GM19238 (cell line): ENCODE measurements around the gene RIN1.
"Not testable (repeated sequence)": the region's sequence is repeated elsewhere in the genome, so short reads cannot be mapped to it uniquely, and the experiment has no call there.

Source experiments
- DNase-seq: peaks from one replicate; pipeline ENCODE4 v3.0.0; 2011; ENCODE audit warnings: low spot score; ENCODE audit not compliant: insufficient read length

Gene RIN1

GRCh38 chr11:66334605-66335442 lies 1.4 kb downstream of the RIN1 start:
- DNase-seq: no peak

- DNase-seq: no peak
Measured at GRCh38 chr11:66333896-66334604, 2.2 kb downstream of the RIN1 start.

- DNase-seq: no peak
Measured at GRCh38 chr11:66333220-66333877, 2.9 kb downstream of the RIN1 start.

- DNase-seq: no peak
Measured at GRCh38 chr11:66332371-66333219, 3.6 kb downstream of the RIN1 start.

- no peak for DNase-seq
Measured at GRCh38 chr11:66331542-66332370, 4.5 kb downstream of the RIN1 start.

- no peak for DNase-seq
Measured at GRCh38 chr11:66330931-66331330, 5.3 kb downstream of the RIN1 start.

GRCh38 chr11:66329165-66329673 lies 7.0 kb downstream of the RIN1 start:
- no peak for DNase-seq

GRCh38 chr11:66328302-66329144 lies 7.7 kb downstream of the RIN1 start:
- DNase-seq: peak; percentile 92

- no peak for DNase-seq
Measured at GRCh38 chr11:66328031-66328301, 8.3 kb downstream of the RIN1 start.

GRCh38 chr11:66327171-66328030 lies 8.8 kb downstream of the RIN1 start:
- no peak for DNase-seq

- DNase-seq: no peak
Measured at GRCh38 chr11:66326261-66327111, 9.7 kb downstream of the RIN1 start.

- DNase-seq: no peak
Measured at GRCh38 chr11:66325263-66325671, 11.0 kb downstream of the RIN1 start.

- DNase-seq: no peak
Measured at GRCh38 chr11:66324664-66325063, 11.6 kb downstream of the RIN1 start.

GRCh38 chr11:66323684-66324083 lies 12.6 kb downstream of the RIN1 start:
- no peak for DNase-seq

- DNase-seq: no peak
Measured at GRCh38 chr11:66322732-66323427, 13.4 kb downstream of the RIN1 start.

GRCh38 chr11:66321606-66322005 lies 14.6 kb downstream of the RIN1 start:
- no peak for DNase-seq

- DNase-seq: not testable (repeated sequence)
Measured at GRCh38 chr11:66320748-66321147, 15.5 kb downstream of the RIN1 start.
